ENCODE data around the gene EN1.

The EN1 gene

DNA sequence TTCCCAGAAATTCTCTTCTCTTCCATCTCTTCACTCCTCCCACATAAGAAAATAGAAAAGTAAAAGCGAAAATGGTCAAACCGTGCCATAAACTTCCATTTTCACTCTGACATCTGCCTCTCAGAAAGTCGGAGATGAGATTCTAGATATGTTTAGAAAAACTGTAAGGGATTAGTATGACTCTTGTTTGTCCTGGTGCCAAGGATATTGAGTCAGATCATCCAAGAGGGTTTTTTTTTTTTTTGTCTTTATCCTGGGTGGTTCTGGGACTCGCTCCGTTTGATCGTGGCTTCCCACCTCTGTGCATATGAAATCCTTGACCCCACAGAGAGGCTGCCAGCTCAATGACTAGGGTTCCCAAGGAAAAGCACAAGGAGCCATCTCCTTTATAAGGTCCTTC, 17.3 kb downstream of the EN1 start:
- FAIRE-seq, result no peak
- DNase-seq (ENCODE audit: insufficient read length, low spot score), result no peak

DNA sequence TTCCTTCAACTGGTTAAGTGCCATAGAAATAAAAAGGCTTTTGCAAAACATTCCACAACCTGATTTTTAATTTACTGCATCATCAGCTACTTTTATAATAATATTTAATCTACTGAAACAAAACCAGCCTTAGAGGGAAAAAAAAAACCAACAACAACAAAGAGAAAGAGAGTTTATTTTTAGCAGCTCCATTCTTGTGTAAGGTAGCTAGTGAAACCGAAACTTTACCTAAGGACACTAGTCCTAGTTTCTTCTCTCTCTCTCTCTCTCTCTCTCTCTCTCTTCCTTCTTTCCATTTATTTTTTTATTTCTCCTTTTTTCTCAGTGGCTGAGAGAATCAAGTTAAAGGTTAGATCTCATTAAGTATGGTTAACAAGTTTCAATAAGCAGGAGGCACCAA, 21.4 kb downstream of the EN1 start:
- no peak for DNase-seq (ENCODE audit: insufficient read length, low spot score)
- peak; percentile 8 for FAIRE-seq

DNA sequence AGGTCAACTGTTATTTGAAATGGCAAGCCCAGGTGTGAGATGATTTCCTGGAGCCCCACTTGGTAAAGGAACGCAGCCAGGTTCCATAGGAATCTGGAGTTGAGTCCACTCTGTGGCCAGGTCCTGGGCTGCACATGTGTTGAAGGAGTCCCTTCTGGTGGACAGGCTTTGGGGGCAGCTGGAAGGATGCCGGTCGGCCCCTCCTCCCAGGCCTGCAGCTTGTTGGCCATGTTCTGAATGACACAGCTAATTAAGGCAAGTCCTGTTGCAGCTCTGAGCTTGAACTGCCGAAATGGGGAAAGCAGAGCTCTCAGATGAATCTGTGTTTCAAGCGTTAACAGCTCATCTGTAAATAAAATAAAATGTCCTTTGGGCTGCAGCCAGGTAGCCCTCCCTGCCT, 23.8 kb downstream of the EN1 start:
- DNase-seq (ENCODE audit: insufficient read length, low spot score) (no peak), FAIRE-seq (no peak)

GRCh38 chr2:118822572-118822971, 24.9 kb downstream of the EN1 start:
- DNase-seq (ENCODE audit: insufficient read length, low spot score) (no peak), FAIRE-seq (no peak)

DNA sequence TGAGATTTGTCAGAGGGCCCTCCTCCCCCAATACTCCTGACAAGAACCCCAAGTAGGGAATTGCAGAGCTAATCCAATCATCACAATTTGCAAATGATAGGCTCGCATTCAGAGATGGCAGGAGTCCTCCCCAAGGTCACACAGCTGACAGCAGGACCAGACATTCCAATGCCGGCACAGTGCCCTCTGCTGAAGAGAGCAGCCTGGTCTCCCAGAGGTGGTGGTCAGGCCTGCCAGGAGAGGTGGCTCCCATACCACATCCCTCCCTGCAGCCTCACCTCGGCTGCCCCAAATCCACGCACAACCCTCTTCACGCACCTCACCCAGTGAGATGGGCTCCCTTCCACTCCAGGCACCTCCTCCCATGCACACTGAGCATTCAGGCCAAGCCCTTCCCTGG, 25.4 kb downstream of the EN1 start:
- no peak for FAIRE-seq
- no peak for DNase-seq (ENCODE audit: insufficient read length, low spot score)

DNA sequence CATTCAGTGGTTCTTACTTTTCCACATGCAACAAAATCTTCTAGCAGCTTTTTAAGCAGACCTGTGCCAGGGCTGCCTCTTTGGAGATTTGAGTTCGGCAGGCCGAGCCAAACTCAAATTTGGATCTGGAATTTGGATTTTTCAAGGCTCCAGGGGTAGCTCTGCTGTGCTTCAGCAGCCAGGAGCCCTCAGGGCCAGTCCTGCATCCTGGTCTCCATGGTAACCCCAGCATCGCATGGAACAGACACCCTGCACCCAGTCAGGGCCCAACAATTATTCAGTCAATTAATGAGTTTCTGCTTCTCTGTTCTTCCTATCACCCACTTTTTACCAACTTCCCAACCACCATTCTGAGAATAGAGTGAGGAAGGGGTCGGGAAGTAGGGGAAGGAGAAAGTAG, 30.0 kb downstream of the EN1 start:
- DNase-seq (ENCODE audit: insufficient read length, low spot score) (no peak), FAIRE-seq (no peak)

DNA sequence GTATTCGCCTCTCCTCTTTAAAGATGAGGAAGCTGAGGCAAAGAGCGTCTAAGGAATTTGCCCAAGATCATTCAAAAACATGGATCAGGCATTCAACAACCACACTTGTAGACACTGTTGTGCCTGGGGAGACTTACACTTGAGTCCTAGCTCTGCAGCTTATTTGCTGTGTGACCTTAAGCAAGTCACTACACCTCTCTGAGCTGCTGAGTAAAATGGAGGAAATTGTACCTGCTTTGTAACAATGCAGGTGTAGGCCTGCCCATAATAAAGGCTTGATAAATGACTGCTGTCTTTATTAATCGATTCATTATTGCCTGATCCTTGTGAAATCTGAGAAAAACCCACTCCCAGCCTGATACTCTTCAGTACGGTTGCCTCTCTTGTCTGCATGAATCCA, 30.8 kb downstream of the EN1 start:
- DNase-seq (ENCODE audit: insufficient read length, low spot score) (no peak), FAIRE-seq (no peak)

DNA sequence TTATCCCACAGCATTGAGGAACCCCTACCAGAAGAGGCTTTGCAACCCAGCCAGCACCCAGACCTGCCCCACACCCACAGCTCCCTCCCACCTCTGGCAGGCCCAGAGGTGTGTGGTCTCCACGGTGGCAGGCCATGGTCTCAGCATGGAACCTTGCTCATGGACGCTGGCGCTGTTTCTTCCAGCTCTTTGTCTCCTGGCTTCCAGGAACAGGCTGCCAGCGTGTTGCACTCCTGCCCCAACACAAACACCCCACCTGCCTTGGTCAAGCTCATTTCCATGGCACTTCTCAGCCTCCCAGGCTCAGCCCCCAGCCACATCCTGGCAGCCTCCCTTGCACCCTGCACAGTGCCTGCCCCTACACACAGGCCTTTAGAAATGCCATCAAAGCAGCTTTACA, 31.7 kb downstream of the EN1 start:
- no peak for FAIRE-seq
- no peak for DNase-seq (ENCODE audit: insufficient read length, low spot score)

- DNase-seq (ENCODE audit: insufficient read length, low spot score) (no peak), FAIRE-seq (no peak)
These were observed 32.1 kb downstream of the EN1 start for GRCh38 chr2:118815314-118815713.

DNA sequence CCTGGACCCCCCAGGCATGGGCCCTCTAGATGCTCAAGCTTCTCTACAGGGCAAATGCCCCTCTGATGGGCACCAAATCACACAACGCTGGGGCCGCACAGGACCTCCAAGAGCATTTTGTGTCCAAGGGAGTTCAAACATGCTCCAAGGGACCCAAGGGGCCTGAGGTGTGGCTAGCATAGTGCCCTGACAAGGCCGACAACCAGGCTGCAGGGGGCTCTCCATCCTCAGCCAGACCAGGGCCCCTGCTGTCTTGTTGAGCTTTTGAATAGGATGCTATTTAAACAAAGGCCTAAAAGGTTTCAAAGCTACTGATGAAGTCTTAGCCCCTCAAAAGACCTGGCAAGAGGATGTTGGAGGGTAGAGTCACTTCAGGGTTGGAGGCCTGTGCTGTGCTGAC, 33.1 kb downstream of the EN1 start:
- DNase-seq (ENCODE audit: insufficient read length, low spot score) (no peak), FAIRE-seq (no peak)

DNA sequence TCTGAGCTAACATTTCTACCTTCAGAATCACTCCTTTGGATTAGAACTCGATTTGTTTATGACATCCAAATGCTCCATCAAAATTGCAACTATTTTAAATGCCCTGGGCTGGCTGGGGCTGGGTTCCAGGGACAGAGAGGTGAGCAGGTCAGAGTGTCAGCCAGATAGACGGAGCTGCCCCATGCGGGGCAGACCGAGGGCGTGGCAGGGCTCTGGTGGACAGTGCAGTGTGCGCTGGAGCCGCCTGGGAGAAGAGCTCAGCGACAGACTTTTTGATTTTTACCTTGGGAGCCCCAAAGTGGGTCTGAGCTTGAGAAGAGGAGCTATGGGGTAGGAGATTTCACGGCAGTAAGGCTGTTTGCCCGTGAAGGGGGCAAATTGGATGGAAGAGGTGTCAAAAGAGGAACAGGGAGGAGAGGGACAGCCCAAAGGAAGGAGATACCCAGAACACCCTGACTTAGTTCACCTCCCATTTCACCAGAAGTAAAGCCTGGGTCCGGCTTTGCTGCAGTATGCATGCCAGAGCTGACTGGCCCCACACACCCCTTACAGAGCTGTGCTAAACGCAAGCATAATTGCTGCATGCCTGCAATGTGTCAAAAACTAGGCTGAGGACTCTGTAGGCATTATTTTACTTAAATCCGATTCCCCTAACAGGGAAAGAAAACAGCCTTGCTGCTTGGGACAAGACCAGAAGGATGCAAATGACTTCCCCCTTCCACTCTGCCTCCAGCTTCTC, 33.7 kb downstream of the EN1 start:
- DNase-seq (ENCODE audit: insufficient read length, low spot score), result no peak
- no peak for FAIRE-seq

- DNase-seq (ENCODE audit: insufficient read length, low spot score) (no peak), FAIRE-seq (no peak)
These were observed 34.3 kb downstream of the EN1 start for GRCh38 chr2:118813111-118813510.

- no peak for DNase-seq (ENCODE audit: insufficient read length, low spot score)
- no peak for FAIRE-seq
These were observed 34.9 kb downstream of the EN1 start for GRCh38 chr2:118812552-118812951.

DNA sequence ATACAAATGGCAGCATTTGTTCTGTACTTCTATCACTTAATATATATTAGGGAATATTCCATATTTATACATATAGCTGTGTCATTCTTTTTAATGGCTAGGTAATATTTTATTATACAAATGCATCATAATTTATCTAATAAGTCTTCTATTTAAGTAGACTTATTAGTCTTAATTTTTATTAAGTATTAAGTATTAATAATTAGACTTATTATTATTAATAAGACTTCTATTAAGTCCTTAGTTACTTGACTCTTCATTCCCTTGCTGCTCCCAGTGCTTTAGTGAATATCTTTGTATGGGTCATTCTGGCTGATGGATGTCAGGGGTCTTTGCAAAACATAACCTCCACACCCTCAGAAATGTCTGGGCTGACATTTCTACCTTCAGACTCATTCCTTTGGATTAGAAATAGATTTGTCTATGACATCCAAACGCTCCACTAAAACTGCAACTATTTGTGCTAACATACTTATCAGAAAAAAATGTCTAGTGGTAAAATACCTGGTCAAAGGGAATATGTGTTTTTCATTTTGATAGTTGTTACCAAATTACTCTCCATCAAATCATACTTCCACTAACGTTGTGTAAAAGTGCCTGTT, 35.8 kb downstream of the EN1 start:
- no peak for FAIRE-seq

GRCh38 chr2:118810766-118811165, 36.7 kb downstream of the EN1 start:
- DNase-seq (ENCODE audit: insufficient read length, low spot score) (no peak), FAIRE-seq (no peak)

More for the DNA sequence above, 35.8 kb downstream of the EN1 start:
- DNase-seq (ENCODE audit: insufficient read length, low spot score), result no peak

DNA sequence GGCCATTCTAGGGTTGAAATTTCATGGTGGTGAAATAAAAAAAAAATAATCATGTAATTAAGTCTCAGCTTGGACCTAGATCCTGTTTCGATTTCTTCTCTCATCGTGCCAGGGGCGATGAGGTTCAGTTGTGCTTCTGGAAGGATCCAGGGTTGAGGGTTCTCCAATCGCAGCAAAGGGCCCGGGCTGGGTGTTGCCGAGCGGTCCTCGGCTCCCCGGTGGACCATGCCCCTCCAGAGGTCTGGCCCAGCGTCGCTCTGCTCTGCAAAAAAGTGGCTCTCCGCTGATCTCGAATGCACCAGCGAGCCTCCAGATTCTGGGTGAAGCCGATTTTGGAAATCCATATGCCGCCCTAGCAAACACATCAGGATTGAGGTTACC, 39.0 kb downstream of the EN1 start:
- DNase-seq (ENCODE audit: insufficient read length, low spot score) (no peak), FAIRE-seq (no peak)

- no peak for DNase-seq (ENCODE audit: insufficient read length, low spot score)
- FAIRE-seq, result no peak
These were observed 39.6 kb downstream of the EN1 start for GRCh38 chr2:118807668-118808428.

DNA sequence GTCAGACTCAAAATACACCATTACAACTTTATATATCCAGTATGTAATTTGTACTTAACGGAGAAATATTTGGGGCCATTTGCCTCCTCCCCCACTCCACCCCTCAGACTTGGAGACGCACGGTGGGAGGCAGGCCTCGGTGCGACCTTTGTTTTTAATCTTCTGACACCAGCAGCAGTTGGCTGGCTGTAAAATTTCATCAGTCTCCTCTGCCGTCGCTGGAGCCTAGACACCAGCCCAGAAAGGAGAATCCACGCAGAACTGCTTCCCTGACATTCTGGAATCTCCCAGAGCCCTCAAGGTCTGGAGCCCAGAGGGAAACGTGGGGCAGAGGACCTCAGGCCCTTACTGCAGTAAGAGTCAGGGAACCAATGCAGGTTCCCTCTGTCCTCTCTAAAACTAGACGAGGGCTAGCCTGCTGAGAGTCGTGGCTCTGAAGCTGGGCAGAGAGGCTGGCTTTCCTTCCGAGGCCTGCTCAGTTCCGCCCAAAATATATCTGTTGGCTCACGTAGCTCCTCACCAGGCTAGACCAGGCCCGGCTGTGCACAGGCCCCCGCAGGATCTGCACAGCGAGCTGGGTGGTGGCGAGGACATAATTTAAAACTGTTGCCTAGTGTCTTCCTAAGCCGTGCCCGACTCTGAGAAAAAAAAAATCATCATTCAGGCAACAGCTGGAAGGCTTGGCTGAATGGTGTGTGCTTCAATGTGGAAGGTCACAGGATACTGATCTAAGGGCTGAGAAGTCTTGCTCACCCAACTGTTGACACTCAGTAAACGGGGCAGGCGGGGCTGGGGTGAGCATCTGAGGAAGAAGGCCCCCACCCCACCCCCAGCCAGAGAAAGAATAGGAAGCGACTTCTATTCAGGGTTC, 40.4 kb downstream of the EN1 start:
- DNase-seq (ENCODE audit: insufficient read length, low spot score) (no peak), FAIRE-seq (no peak)

DNA sequence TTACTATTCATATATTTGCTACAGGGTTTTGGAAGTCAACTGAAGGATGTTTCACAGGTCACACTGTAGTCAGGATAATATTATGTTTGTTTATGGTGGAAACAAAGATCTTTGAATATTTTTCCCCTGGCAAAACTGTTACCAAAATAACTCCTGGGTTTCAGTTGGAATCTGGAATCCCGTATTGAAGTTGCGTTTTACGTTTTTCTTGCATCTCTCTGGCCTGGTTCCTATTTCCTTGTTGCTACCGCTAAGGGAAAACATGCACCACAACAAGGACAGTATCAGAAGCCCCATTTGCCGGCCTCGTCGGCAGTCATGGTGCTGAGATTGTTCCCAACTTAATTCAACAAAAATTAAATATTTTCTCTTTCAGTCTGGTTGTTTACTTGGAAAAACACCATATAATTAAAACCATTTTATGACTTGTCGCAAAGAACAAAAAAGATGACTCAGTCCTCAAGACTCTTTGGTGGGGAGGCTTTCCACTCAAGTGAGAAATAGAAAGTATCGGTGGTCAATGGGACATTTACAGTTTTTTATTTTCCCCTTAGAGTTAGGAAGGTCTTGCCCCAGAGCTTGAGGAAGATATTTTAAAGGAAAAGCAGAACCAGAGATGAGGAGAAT, 42.3 kb downstream of the EN1 start:
- FAIRE-seq (no peak), DNase-seq (ENCODE audit: insufficient read length, low spot score) (no peak)

- no peak for FAIRE-seq
- DNase-seq (ENCODE audit: insufficient read length, low spot score), result no peak
These were observed 44.4 kb downstream of the EN1 start for GRCh38 chr2:118803012-118803411.

GRCh38 chr2:118801151-118801550, 46.3 kb downstream of the EN1 start:
- FAIRE-seq (no peak), DNase-seq (ENCODE audit: insufficient read length, low spot score) (no peak)
